Caki2 (cell line): Measurements from ENCODE around the gene ATF7. TPM values are rescaled to one million over a fixed set of nuclear protein-coding genes. Genes with fewer than 3 reads are reported as not detected.

Source experiments
- DNase-seq: peaks from one replicate; pipeline ENCODE4 v3.0.0-alpha.2; 2015; ENCODE audit warnings: low read depth
- in situ Hi-C: cut with HindIII; loops from 2 replicates; pipeline ENCODE4 v1.10.0; 2016; ENCODE audit warnings: low sequenced_read_pairs, low pct_unique_long_range_greater_than_20kb, mixed read lengths
- total RNA-seq: library from RNA; depleted of rRNA; stranded (reverse); fragments of >200 nt; shearing (Covaris generic); gene quantifications from 2 replicates; pipeline ENCODE4 v1.2.3, GENCODE V29; 2014; ENCODE audit warnings: low replicate concordance; rRNA removed

The ATF7 gene
- total RNA-seq, 1 experiment from 2014 or later, result 5.5 TPM

DNA sequence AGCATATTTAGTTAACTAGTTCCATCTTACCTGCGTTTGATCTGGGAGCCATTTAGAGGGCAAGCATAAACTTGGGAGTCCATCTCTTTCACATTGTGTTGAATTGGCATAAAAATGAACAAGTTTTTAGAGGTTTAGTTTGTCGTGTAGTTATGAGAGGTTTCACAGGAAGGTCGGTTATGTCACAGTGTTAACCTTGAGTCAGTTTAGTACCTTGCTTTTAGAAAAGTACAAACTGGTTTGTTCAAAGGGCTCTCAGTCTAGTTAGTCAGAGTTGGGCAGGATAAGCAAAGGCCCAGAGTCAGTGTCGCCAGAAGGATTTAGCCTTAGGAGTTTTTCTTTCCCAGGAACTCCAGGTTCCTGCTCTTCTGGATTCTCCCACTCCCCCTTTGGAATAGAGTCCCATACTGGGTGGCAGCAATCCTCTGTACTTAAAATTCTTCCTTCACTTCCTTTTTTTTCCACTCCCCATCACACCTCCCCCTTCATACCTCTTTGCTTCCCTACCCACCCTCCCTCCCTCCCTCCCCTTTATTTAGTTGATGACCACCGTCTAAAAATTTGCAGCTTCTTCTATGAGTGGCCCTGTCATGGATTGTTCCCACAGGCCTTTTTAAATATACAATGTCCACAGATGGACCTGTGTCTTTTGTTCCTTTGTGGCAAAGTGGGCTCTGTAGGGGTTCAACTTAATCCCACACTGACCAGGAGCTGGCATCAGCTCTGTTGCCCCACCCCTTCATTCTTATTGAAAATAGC lies 162.2 kb downstream of the ATF7 start:
- in situ Hi-C loops, result no loop called here
- DNase-seq, result no peak

DNA sequence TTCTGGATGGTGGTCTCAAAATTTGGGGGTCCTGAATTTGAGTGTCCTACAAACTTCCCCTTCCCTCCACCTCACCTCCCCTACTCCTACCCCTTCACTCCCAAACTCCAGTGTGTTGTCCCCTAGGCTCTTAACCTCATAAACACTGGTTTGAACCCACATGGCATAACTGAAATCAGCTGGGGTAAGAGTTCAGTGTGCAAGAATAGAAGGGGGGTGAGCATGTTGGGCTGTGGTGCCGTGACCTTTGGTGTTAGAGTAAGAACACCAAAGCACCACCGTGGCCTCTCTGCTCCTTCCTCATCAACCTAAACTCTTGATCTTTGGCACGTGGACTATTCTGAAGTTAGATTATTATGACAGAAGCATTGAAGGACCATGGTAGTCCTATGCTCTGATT lies 163.2 kb downstream of the ATF7 start:
- in situ Hi-C loops, result no loop called here
- no peak for DNase-seq

DNA sequence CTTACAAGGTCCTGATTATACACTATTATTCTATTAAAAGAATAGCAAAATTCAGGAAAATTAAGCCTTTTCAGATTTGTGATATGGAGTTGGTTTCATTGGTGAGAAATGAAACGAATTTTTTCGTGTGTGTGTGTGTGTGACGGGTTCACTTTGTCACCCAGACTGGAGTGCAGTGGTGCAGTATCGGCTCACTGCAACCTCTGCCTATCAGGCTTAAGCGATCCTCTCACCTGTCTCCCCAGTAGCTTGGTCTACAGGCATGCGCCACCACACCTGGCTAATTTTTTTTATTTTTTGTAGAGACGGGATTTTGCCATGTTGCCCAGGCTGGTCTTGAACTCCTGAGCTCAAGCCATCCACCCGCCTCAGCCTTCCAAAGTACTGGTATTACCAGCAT lies 164.6 kb downstream of the ATF7 start:
- in situ Hi-C loops, result no loop called here
- DNase-seq, result no peak

DNA sequence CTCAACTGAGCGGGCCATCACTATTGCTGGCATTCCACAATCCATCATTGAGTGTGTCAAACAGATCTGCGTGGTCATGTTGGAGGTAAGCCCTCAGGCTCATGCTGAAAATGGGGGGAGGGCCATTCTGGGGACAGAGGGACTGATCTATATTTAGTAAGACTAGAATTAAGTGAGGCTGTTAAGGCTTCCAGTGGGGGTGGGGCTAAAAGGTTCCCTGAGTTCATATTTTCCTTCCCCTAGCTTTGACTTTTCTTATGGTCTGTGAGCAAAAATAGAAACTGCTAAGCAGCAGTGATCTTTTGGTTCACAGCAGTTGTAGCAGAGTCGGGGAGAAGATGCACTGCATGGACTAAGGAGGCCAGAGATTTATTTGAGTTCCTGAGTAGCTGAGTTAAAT lies 165.1 kb downstream of the ATF7 start:
- in situ Hi-C loops, result no loop called here

DNA sequence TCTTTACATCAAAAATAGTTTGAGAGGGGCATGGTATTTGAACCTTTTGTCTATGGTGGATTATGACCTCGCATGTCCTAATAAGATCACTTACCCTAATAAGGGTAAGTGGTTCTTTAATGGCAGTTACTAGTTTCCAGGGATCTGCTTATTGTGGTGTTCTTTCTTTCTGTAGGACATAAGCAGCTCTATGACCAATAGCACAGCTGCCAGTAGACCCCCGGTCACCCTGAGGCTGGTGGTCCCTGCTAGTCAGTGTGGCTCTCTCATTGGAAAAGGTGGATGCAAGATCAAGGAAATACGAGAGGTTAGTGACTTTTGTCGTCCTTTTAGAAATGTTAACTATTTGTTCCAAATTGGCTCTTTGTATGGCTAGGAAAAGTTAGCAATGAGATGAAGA lies 167.1 kb downstream of the ATF7 start:
- DNase-seq, result no peak
- in situ Hi-C loops, result no loop called here

More for the DNA sequence above, 165.1 kb downstream of the ATF7 start:
- DNase-seq, result no peak

Other genes with a start within 250 kb of the ATF7 start
- 23.3 and 39.3 TPM in 2 replicates for gene SP1, start 246.2 kb downstream of the ATF7 start, total RNA-seq
- not detected in 2 replicates for gene AMHR2, start 202.5 kb downstream of the ATF7 start, total RNA-seq
- gene PRR13, start 184.6 kb downstream of the ATF7 start, total RNA-seq, result 151 and 174 TPM in 2 replicates
- gene PCBP2, start 174.3 kb downstream of the ATF7 start, total RNA-seq, result 190 and 201 TPM in 2 replicates
- 23.2 and 31.1 TPM in 2 replicates for gene MAP3K12, start 126.9 kb downstream of the ATF7 start, total RNA-seq
- gene TARBP2, start 125.1 kb downstream of the ATF7 start, total RNA-seq, result 101 and 110 TPM in 2 replicates
- gene NPFF, start 118.9 kb downstream of the ATF7 start, total RNA-seq, result not detected in 2 replicates
- 313 and 355 TPM in 2 replicates for gene ATP5MC2, start 49.7 kb upstream of the ATF7 start, total RNA-seq
- 25.9 and 27.4 TPM in 2 replicates for gene CALCOCO1, start 101.1 kb upstream of the ATF7 start, total RNA-seq
- gene CISTR, start 125.6 kb upstream of the ATF7 start, total RNA-seq, result not detected in 2 replicates